A549 (cell line): ENCODE measurements around the gene HECTD3.
"Not testable (repeated sequence)": the region's sequence is repeated elsewhere in the genome, so short reads cannot be mapped to it uniquely, and the experiment has no call there.

Source experiments
- CBX8 ChIP-seq: fragments of 200-600 bp; sonication (generic); IDR thresholded peaks from 2 replicates; pipeline ENCODE4 v1.6.1; 2016
- EP300 ChIP-seq, 2 experiments: fragments of >200 bp; sonication (Bioruptor Twin); formaldehyde crosslinking; IDR thresholded peaks; 2 replicates in 1 of 2; 3 replicates in 1 of 2; pipeline ENCODE4 v1.6.1; 2016 to 2017
- MAZ ChIP-seq: fragments of 150-350 bp; IDR thresholded peaks from 2 replicates; pipeline ENCODE4 v1.6.1; 2014; ENCODE audit warnings: antibody characterized with exemption, low read depth, low read length, borderline replicate concordance
- NPAS2 ChIP-seq: fragments of 250-450 bp; sonication (Bioruptor Pico); IDR thresholded peaks from 2 replicates; pipeline ENCODE4 v1.8.0; 2022; ENCODE audit warnings: mild to moderate bottlenecking, moderate library complexity, borderline replicate concordance
- PHF8 ChIP-seq: fragments of 200-600 bp; sonication (generic); IDR thresholded peaks from 2 replicates; pipeline ENCODE4 v1.6.1; 2016; ENCODE audit warnings: low read depth, mild to moderate bottlenecking, antibody characterized with exemption, moderate library complexity, borderline replicate concordance
- POLR2AphosphoS2 ChIP-seq: conservative IDR thresholded peaks from 2 replicates; pipeline ENCODE4 v1.6.1; 2012; ENCODE audit warnings: low read length, improper control_type of control experiment, inconsistent platforms
- RCOR1 ChIP-seq: fragments of 150-350 bp; IDR thresholded peaks from 2 replicates; pipeline ENCODE4 v1.6.1; 2014; ENCODE audit warnings: antibody characterized with exemption, low read length, low read depth
- ZNF302 ChIP-seq: fragments of 250-450 bp; sonication (Bioruptor Pico); IDR thresholded peaks from 2 replicates; pipeline ENCODE4 v1.9.0; 2021; ENCODE audit warnings: inconsistent platforms, mild to moderate bottlenecking, moderate library complexity
- TF ChIP-seq, protein P1 (sequence below): fragments of >200 bp; sonication (Bioruptor Twin); formaldehyde crosslinking; IDR thresholded peaks from 3 replicates; pipeline ENCODE4 v1.5.1; 2016
- TF ChIP-seq, protein P2 (sequence below): IDR thresholded peaks from 2 replicates; pipeline ENCODE4 v1.6.1; 2012

DNA sequence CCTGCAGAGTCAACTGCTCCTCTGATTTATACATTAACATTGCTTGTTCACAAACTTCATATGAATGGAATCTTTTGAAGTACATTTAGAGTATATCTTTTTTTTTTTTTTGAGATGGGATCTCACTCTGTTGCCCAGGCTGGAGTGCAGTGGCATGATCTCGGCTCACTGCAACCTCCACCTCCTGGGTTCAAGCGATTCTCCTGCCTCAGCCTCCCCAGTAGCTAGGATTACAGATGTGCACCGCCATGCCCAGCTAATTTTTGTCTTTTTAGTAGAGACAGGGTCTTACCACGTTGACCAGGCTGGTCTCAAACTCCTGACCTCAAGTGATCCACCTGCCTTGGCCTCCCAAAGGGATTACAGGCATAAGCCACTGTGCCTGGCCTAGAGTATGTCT, 33.8 kb downstream of the HECTD3 start:
- TF ChIP-seq, protein P1, sequence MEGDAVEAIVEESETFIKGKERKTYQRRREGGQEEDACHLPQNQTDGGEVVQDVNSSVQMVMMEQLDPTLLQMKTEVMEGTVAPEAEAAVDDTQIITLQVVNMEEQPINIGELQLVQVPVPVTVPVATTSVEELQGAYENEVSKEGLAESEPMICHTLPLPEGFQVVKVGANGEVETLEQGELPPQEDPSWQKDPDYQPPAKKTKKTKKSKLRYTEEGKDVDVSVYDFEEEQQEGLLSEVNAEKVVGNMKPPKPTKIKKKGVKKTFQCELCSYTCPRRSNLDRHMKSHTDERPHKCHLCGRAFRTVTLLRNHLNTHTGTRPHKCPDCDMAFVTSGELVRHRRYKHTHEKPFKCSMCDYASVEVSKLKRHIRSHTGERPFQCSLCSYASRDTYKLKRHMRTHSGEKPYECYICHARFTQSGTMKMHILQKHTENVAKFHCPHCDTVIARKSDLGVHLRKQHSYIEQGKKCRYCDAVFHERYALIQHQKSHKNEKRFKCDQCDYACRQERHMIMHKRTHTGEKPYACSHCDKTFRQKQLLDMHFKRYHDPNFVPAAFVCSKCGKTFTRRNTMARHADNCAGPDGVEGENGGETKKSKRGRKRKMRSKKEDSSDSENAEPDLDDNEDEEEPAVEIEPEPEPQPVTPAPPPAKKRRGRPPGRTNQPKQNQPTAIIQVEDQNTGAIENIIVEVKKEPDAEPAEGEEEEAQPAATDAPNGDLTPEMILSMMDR, result not testable (repeated sequence)
- TF ChIP-seq RCOR1; EP300 (IDR thresholded peaks at IDR 0.05); NPAS2 (CRISPR knock-in tag); ZNF302 (CRISPR knock-in tag); PHF8; MAZ; CBX8; POLR2AphosphoS2: not testable (repeated sequence)
- TF ChIP-seq, protein P2, sequence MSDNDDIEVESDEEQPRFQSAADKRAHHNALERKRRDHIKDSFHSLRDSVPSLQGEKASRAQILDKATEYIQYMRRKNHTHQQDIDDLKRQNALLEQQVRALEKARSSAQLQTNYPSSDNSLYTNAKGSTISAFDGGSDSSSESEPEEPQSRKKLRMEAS, result not testable (repeated sequence)
